Bone marrow (tissue), 2 donors: ENCODE results near the gene EYA3.
A peak's percentile ranks its signal among the peaks of the same experiment; 100 is the strongest.

ENCODE experiments used
- DNase-seq, 2 donors: peaks; one replicate each; lab custom pipeline; 2025; lab: John Stamatoyannopoulos, UW

Gene EYA3

DNA sequence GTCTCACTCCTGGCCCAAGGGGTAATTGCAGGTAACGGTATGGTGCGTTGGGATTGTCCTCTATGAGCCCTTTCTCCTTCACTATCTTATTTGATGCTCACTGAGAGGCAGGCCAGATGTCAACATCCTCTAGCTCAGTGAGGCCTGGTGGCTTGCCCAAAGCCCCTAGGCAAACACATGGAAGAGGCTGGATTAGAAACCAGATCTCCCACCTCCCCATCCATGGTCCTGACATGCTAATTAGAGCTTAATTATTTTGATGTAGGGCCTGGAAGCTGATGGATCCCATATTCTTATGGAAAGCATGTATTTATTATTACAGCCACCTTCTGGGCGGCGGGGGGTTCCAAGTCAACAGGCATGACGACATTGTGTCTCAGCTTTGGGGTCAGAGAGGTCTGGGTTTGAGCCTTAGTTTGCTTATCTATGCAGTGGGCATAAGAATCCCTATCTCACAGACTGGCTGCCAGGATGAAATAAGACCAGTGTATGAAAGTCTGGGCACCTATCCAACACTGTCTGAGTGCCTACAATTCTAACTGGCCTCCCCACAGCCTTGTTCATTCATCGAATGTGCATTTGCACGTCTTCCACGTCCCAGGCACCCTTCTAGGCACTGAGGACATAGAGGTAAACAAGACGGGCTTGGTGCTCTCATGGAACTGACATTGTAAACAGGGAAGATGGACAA lies 147.4 kb downstream of the EYA3 start:
- DNase-seq, result no peak

DNA sequence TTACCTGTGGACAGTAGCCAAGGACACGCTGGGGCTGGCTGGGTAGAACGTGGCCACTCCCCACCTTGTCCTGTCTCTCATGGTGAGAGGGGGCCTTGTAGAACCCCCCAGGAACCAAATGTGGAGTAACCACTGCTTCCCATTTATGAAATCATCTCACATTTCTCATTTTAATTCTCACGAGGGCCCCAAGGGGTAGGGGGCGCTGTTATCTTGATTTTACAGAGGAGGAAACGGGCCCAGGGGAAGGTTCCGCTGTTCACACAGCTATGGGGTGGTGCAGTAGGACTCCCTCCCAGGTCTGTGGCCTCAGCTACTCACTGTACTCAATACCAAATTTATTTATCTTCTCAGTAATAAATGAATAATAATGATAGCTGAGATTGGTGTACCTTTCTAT lies 148.1 kb downstream of the EYA3 start:
- peak; percentile 22 to 35 for DNase-seq

DNA sequence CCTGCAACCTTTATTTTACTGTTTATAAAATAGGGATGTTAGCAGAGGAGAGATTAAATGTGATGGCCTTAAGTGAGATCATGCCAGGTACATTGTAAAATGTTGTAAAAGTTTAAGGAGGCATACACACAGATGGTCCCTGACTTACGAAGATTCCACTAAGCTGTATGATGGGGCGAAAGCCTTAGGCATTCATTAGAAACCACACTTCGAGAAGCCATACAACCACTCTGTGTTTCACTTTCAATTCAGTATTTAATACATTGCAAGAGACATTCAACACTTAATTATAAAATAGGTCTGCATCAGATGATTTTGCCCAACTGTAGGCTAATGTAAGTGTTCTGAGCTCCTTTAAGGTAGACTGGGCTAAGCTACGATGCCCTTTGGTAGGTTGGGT lies 149.9 kb downstream of the EYA3 start:
- no peak for DNase-seq

DNA sequence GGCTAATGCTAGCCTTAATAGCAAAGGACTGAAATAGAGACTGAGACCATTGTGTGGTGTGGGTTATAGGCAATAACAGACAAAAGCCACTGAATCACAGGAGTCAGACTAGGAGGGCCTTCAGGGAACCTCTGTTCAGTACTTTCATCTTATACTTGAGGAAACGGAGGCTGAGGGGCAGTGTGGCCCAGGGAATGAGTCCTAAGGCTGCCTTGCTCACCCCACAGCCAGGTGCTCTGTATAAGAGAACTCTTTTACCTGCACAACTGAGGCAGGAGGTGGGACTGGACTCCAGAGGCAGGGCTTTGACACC lies 150.9 kb downstream of the EYA3 start:
- no peak for DNase-seq

DNA sequence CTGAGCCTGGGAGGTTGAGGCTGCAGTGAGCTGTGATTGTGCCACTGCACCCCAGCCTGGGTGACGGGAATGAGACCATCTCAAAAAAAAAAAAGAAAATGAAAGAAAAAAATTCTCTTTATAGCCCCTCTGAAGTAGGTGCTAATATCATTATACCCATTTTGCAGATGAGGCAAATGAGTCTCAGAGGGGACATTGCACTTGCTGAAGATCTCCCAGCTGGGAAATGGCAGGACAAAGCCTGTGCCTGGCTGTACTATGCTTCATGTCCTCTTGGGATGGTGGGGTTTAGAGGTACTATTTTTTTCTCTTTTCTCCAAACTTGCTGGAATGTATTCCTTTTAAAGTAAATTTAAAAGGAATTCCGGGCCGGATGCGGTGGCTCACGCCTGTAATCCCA lies 152.0 kb downstream of the EYA3 start:
- no peak for DNase-seq

DNA sequence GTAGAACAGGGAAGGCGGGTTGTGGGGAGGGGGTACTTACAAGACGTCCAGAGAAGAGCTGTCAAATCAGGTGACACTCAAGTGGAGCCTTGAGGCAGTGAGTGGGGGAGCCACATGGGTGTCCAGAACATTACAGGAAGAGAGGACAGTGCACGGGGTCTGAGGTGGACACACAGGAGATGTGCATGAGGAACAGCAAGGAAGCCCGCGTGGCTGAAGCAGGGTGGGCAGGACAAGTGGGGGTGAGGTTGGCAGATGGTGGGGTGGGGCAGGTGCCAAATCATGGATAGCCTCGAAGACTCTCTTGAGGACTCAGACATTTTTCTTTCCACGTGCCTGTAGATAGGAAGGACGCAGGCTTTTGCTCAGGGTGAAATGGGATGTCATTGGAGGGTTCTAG lies 152.7 kb downstream of the EYA3 start:
- DNase-seq, result no peak

DNA sequence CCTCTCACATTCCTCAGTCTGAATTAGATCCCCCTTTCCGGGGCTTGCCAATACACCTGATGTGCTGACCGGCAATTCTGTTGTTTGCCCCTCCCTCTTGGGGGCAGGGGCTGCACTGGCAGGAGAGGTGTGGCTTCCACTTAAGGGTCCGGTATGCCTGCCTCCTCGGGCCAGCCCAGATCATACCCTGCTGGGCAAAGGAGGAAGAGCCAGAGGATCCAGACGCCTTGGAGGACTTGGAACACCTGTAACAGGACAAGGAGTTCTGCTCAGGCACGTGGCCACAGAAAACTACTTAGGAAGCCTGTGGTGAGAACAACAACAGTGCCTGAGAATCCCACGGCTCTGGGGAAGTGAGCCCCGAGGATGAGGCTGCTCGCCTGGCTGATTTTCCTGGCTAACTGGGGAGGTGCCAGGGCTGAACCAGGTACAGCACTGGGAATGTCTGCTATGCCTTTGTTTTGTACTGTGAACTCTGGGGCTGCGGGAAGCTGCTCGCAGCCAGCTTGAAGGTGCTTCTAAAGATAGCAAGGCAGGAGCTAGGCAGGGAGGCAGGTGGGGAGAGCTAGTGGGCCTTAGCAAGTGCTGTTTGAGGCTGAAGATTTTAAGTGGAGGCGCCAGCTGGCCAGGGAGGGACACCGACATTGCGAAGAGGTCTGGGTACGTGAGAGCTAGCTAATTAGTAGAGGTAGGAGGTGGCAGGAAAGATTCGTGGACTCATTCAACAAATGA lies 153.4 kb downstream of the EYA3 start, which contains the start of gene SMPDL3B:
SMPDL3B (plus strand) TSS at position 183 of the 732 bp plus-strand sequence; CDS start at position 367, 184 bp downstream.
- DNase-seq, result no peak

DNA sequence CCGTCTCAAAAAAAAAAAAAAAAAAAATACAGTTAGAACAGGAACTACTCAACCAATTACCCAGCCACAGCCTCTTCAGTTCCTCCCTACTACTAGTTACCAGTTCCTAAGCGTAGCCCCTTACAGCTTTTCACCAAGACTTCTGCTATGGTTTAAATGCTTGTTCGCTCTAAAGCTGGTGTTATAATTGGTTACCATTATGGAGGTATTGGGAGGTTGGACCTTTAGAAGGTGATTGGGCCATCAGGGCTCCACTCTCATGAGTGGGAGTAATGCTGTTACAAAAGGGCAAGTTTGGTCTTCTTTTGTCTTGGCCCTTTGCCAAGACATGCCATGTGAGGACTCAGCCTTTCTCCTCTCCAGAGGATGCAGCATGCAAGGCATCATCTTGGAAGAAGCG lies 156.7 kb downstream of the EYA3 start:
- DNase-seq, result peak in 1 of 2 donors; percentile 20

DNA sequence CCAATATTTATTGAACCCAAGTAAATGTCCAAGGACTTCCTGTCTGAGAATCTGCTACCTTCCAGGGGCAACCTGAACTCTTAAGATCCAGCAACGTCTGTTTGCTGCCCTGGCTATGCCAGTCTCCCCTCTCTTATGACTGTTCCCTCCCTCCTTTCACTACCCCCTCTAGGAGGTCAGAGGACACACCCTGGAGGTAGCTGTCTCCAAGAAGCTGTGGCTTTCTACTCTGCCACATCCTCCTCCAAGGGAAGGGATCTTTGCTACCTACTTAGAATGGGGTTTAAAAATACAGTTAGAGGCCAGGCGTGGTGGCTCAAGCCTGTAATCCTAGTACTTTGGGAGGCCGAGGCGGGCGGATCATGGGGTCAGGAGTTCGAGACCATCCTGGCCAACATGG lies 157.2 kb downstream of the EYA3 start:
- DNase-seq, result no peak

DNA sequence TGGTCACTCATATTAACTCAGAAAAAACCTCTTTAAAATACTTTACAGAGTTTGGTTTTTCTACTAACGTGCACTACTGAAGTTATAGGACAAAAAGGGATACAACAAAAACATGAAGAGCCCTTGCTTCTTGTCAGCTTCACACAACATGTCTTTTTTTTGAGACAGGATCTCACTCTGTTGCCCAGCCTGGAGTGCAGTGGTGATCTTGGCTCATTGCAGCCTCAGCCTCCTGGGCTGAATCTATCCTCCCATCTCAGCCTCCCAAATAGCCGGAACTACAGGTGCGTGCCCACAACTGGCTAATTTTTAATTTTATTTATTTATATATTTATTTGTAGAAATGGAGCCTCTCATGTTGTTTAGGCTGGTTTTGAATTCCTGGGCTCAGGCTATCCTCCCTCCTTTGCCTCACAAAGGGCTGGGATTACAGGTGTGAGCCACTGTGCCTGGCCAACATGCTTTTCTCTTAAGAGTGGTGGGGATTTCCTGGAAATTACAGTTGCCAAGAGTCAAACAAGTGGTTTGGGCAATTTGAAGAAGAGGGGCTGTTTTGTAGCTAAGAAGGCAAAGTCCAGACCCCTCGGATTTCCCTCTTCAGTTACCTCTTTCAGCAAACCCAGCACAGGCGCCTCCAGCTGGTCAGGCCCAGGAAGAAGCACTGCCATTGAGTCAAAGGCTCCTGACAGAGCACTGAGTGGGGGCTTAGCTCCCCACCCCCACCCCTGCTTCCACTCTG lies 160.0 kb downstream of the EYA3 start:
- DNase-seq, result no peak

DNA sequence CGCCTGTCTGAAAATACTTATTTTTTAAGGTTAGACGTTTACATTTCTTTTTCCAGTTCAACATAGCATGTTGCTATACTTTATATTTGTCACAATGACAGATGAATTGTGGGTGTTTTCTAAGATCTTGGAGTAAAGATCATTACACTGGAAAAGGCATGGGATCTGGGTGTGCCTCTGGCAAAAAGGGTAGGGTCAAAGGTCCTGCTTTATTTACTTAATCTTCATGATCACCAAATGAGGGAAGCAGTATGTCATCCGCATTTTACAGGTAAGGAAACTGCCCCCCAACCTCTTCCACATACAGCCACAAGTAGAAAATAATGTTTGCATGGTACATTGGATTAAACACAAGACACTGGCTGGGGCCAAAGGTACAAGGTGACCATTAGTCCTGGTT lies 166.1 kb downstream of the EYA3 start:
- no peak for DNase-seq
